SK-N-SH treated with all-trans-retinoic acid at 6 μM for 48 hours (cell line): ENCODE measurements around the gene KIF18B.

Experiments
- ARNTL ChIP-seq: fragments of 450-650 bp; formaldehyde crosslinking; IDR thresholded peaks from 2 replicates; pipeline ENCODE4 v1.5.0; 2020; ENCODE audit warnings: low read depth, mild to moderate bottlenecking, moderate library complexity, borderline replicate concordance
- CREB5 ChIP-seq: fragments of 250-450 bp; sonication (Bioruptor Pico); IDR thresholded peaks from 2 replicates; pipeline ENCODE4 v1.5.1; 2020; ENCODE audit warnings: low read depth, mild to moderate bottlenecking, moderate library complexity
- OSR1 ChIP-seq: fragments of 250-450 bp; sonication (Bioruptor Pico); IDR thresholded peaks from 2 replicates; pipeline ENCODE4 v1.8.0; 2022; ENCODE audit warnings: moderate library complexity, mild to moderate bottlenecking, inconsistent platforms
- RARB ChIP-seq: fragments of 250-450 bp; sonication (Bioruptor Pico); IDR thresholded peaks from 2 replicates; pipeline ENCODE4 v1.8.0; 2021; ENCODE audit warnings: mild to moderate bottlenecking, moderate library complexity
- TCF4 ChIP-seq: fragments of 250-450 bp; sonication (Bioruptor Pico); IDR thresholded peaks from 2 replicates; pipeline ENCODE4 v1.8.0; 2021; ENCODE audit warnings: mild to moderate bottlenecking, moderate library complexity, borderline replicate concordance
- ZFP3 ChIP-seq: fragments of 250-450 bp; sonication (Bioruptor Pico); IDR thresholded peaks from 2 replicates; pipeline ENCODE4 v1.5.0; 2020; ENCODE audit warnings: mild to moderate bottlenecking, moderate library complexity
- ZNF565 ChIP-seq: fragments of 450-650 bp; formaldehyde crosslinking; conservative IDR thresholded peaks from 2 replicates; pipeline ENCODE4 v1.5.0; 2020; ENCODE audit warnings: low read depth, mild to moderate bottlenecking, moderate library complexity
- ZNF70 ChIP-seq: fragments of 450-650 bp; formaldehyde crosslinking; IDR thresholded peaks from 2 replicates; pipeline ENCODE4 v1.5.0; 2020; ENCODE audit warnings: mild to moderate bottlenecking, moderate library complexity
- ZNF8 ChIP-seq: fragments of 450-650 bp; formaldehyde crosslinking; IDR thresholded peaks from 2 replicates; pipeline ENCODE4 v1.5.0; 2020; ENCODE audit warnings: mild to moderate bottlenecking, moderate library complexity
- TF ChIP-seq, protein P1 (sequence below): fragments of 250-450 bp; sonication (Bioruptor Pico); IDR thresholded peaks from 2 replicates; pipeline ENCODE4 v1.5.1; 2021; ENCODE audit warnings: mild to moderate bottlenecking, moderate library complexity
- TF ChIP-seq, protein P2 (sequence below): fragments of 250-450 bp; sonication (Bioruptor Pico); IDR thresholded peaks from 2 replicates; pipeline ENCODE4 v1.8.0; 2020; ENCODE audit warnings: mild to moderate bottlenecking, moderate library complexity, borderline replicate concordance

- TF ChIP-seq TCF4 (no peak), OSR1 (CRISPR knock-in tag) (no peak), ZFP3 (CRISPR knock-in tag) (no peak), ARNTL (CRISPR knock-in tag) (no peak), ZNF565 (CRISPR knock-in tag) (no peak), CREB5 (CRISPR knock-in tag) (no peak), ZNF8 (no peak), RARB (CRISPR knock-in tag) (no peak), ZNF70 (CRISPR knock-in tag) (no peak)
- TF ChIP-seq, protein P1, sequence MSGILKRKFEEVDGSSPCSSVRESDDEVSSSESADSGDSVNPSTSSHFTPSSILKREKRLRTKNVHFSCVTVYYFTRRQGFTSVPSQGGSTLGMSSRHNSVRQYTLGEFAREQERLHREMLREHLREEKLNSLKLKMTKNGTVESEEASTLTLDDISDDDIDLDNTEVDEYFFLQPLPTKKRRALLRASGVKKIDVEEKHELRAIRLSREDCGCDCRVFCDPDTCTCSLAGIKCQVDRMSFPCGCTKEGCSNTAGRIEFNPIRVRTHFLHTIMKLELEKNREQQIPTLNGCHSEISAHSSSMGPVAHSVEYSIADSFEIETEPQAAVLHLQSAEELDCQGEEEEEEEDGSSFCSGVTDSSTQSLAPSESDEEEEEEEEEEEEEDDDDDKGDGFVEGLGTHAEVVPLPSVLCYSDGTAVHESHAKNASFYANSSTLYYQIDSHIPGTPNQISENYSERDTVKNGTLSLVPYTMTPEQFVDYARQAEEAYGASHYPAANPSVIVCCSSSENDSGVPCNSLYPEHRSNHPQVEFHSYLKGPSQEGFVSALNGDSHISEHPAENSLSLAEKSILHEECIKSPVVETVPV (CRISPR knock-in tag), result no peak
- TF ChIP-seq, protein P2, sequence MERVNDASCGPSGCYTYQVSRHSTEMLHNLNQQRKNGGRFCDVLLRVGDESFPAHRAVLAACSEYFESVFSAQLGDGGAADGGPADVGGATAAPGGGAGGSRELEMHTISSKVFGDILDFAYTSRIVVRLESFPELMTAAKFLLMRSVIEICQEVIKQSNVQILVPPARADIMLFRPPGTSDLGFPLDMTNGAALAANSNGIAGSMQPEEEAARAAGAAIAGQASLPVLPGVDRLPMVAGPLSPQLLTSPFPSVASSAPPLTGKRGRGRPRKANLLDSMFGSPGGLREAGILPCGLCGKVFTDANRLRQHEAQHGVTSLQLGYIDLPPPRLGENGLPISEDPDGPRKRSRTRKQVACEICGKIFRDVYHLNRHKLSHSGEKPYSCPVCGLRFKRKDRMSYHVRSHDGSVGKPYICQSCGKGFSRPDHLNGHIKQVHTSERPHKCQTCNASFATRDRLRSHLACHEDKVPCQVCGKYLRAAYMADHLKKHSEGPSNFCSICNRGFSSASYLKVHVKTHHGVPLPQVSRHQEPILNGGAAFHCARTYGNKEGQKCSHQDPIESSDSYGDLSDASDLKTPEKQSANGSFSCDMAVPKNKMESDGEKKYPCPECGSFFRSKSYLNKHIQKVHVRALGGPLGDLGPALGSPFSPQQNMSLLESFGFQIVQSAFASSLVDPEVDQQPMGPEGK (CRISPR knock-in tag), result no peak
These were observed 32.8 kb downstream of the KIF18B start for GRCh38 chr17:44914698-44915271.
